Urinary bladder (tissue), 4 donors: Measurements from ENCODE around the gene ODC1. TPM values are rescaled to one million over a fixed set of nuclear protein-coding genes. Genes with fewer than 3 reads are reported as not detected.

ENCODE experiments used
- DNase-seq: peaks from one replicate; pipeline ENCODE4 v3.0.0-alpha.2; 2015; ENCODE audit errors: extremely low spot score
- H3K27ac ChIP-seq: one replicate; pipeline ENCODE4 v1.5.1; 2013; ENCODE audit warnings: low read depth, mild to moderate bottlenecking, moderate library complexity
- H3K36me3 ChIP-seq: one replicate; pipeline ENCODE4 v1.6.1; 2013; ENCODE audit warnings: mild to moderate bottlenecking, moderate library complexity; ENCODE audit not compliant: insufficient read depth
- H3K4me1 ChIP-seq: one replicate; pipeline ENCODE4 v1.6.1; 2013; ENCODE audit warnings: mild to moderate bottlenecking, moderate library complexity; ENCODE audit not compliant: insufficient read depth
- H3K4me3 ChIP-seq: one replicate; pipeline ENCODE4 v1.5.1; 2013; ENCODE audit warnings: low read depth, low read length
- WGBS: extraction: QIAGEN DNeasy Blood & Tissue Kit; methylation state at CpG from one replicate; pipeline ENCODE4 v1.1.7; 2013; 5-methylcytosine and 5-hydroxymethylcytosine counted together
- polyA plus RNA-seq: library from polyadenylated mRNA; stranded (reverse); fragments of 200-250 nt; gene quantifications from one replicate; pipeline ENCODE4 v1.2.3, GENCODE V29; 2013
- total RNA-seq: library from RNA; depleted of rRNA; stranded (reverse); fragments of >200 nt; gene quantifications from one replicate; pipeline ENCODE4 v1.2.3, GENCODE V29; 2014
- donor health status: healthy with polysubstance abuse.
- donor health status: healthy.

Gene ODC1
- total and polyA plus RNA-seq, 2 donors: 62.6 to 68.3 TPM

DNA sequence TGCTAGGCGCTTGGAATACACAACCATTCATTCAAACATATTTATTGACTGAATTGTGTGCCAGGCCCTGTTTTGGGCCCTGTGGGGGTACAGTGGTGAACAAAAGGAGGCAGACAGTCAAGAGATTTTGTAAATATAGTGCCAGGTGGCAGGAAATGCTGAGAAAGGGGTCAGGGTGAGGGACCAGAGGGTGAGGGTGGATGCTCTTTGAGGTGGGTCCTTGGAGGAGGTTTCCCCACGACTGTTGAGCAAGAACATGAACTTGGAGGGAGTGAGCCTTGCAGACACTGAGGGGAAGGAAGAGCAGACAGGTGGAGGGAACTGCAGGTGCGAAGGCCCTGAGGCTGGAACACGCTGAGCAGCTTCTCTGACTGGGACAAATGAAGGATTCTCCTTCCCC lies 40.7 kb downstream of the ODC1 start:
- peaks cover 2% of the 10 kb centered on the region for H3K36me3 ChIP-seq
- H3K4me1 ChIP-seq: no peaks in the 10 kb centered on the region
- H3K27ac ChIP-seq: no peak overlapping the region
- no peak for DNase-seq
- WGBS: 86% methylated on average over 4 of the region's 4 CpGs
- H3K4me3 ChIP-seq: no peak overlapping the region

DNA sequence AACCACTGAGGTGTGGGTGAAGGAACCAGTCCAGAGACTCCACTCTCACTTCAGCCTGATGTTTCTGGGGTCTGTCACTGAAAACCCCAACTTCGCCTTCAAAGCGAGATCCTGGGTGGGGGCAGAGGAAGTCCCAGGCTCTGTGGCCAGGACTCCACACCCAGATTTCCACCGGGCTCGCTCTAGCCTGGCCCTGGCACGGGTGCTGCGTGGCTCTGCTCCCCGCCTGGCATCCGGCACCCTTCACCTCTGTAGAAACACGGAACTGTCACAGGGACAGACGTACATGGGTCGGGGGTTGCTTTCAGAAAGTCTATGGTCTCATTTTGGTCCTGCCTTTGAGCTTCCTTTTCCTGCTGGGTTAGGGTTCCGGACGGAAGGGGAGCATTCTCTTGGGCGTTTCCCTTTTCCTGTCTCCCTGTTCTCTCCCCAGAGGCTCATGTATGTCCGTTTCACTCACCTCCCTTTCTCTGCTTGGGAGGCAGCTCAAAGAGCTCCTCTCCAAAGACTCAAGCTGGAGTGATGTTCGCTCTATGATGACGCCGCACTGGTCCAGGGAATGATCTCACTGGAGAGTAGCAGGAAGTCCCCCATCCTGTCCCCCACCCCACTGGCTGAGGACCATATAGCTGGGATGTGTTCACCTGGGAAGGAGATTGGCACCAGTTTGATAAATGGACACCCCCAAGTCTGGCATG lies 41.5 kb downstream of the ODC1 start:
- H3K4me3 ChIP-seq: no peak overlapping the region
- H3K27ac ChIP-seq: no peak overlapping the region
- WGBS: 84% methylated on average over 18 of the region's 18 CpGs
- H3K4me1 ChIP-seq: no peaks in the 10 kb centered on the region
- DNase-seq: no peak
- H3K36me3 ChIP-seq: peaks cover 2% of the 10 kb centered on the region

DNA sequence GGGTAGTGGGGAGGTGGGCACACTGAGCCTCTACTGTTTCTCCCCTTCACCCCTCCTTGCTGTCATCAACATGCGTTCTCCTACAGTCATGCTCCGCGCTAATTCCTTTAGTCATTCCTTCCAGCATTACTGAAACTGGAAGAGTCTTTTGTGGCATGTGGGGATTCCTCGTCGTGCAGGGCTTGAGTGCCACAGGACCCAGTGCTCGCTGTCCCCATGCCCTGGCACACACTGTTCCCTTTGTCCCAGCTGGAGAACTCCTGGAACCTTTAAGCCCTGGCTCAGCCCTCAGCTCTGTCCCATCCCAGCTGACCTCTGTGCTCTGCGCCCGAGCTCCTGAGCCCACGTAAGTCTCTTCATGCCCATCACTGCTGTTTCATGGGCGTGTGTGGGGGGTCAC lies 42.1 kb downstream of the ODC1 start:
- H3K4me1 ChIP-seq: no peaks in the 10 kb centered on the region

DNA sequence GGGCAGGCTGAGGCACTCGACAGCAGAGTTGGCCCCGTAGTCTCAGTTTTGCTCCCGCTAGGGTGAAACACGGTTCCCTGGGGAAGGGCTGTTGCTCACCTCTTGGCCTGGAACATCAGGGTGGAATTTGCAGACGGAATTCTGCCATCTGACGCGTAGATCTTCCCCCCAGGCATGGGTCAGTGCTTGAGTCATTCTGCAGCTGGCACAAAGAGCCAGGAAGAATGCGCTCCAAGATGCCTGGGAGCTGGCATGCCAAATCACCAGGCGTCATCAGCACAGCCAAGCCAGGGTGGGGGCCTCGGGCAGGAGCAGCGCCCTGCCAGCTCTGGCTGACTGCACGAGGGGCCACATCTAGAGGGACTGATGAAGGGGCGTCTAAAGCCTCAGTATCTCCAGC lies 42.7 kb downstream of the ODC1 start:
- Histone ChIP-seq H3K36me3 (peaks cover 2% of the 10 kb centered on the region), H3K4me1 (no peaks in the 10 kb centered on the region), H3K4me3 (no peak overlapping the region), H3K27ac (no peak overlapping the region)
- DNase-seq: no peak
- 68% methylated on average over 13 of the region's 13 CpGs for WGBS

More for the DNA sequence above, 42.1 kb downstream of the ODC1 start:
- no peak for DNase-seq
- WGBS: 83% methylated on average over 10 of the region's 10 CpGs
- Histone ChIP-seq H3K36me3 (peaks cover 2% of the 10 kb centered on the region), H3K27ac (no peak overlapping the region), H3K4me3 (no peak overlapping the region)

DNA sequence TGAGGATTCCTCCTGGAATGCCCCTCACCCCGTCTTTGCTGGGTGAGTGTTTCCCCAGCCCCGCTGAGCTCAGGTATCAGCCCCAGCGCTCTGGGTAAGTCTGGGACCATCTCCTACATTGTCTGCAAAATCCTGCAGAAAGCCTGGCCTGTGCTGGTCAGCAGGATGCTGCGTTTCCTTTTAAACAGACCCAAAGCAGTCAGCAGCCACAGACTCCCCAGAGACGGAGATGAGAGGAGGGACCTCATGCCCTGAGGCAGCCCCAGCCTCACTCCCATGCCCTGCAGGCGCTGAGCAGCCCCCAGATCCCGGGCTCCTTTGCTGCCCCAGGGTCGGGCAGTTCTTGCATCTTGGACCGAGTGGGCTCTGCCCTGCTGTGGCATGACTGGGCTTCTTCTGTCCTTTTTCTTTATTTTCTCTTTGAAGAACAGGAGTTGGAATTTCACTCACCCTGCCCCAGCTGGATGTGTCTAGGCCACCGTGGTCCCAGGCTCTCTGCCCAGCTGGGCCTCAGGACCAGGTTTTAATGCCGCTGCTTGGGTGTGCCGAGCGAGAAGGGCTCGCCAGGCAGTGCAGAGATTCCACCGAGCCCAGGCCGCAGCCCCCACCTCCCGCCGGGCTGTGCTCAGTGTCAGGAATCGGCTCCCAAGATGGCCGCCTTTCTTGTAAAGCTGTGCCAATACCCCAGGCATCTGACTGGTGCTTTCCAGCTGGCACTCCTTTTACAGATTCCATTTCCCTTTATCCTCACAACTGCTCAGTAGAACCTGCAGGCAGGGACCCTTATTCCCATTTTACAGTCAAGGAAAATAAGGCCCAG lies 43.6 kb downstream of the ODC1 start:
- H3K4me3 ChIP-seq: no peak overlapping the region
- WGBS: 79% methylated on average over 20 of the region's 20 CpGs

DNA sequence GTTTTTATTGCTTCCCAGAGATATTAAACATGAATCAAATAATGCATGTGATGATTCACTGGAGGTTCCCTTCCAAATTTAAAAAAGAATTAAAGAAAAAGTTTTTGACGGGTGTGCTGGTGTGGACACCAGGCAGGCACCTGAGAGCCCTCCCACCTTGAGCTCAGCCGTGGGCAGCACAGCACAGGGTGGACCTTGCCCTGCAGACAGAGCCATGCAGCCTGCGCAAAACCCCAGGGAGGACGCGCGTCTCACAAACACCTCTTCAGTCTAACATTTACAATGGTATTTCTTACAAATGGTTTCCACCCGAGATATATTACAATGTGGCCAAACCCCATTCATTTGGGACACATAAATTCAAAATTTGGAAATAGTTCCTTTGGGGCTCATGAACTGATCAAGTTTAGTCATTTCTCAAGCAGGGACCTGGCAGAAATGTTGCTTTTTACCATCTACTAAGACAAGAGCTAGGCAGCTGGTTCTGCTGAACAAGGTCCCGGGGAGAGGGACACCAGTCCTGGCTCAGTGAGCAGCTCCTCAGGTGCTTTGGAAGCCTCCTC lies 45.4 kb downstream of the ODC1 start:
- no peak overlapping the region for H3K4me3 ChIP-seq
- no peak overlapping the region for H3K27ac ChIP-seq
- 86% methylated on average over 8 of the region's 8 CpGs for WGBS
- DNase-seq: no peak
- H3K36me3 ChIP-seq: peaks cover 2% of the 10 kb centered on the region
- H3K4me1 ChIP-seq: no peaks in the 10 kb centered on the region

More for the DNA sequence above, 43.6 kb downstream of the ODC1 start:
- no peak overlapping the region for H3K27ac ChIP-seq
- H3K36me3 ChIP-seq: peaks cover 2% of the 10 kb centered on the region
- H3K4me1 ChIP-seq: no peaks in the 10 kb centered on the region
- DNase-seq: no peak

DNA sequence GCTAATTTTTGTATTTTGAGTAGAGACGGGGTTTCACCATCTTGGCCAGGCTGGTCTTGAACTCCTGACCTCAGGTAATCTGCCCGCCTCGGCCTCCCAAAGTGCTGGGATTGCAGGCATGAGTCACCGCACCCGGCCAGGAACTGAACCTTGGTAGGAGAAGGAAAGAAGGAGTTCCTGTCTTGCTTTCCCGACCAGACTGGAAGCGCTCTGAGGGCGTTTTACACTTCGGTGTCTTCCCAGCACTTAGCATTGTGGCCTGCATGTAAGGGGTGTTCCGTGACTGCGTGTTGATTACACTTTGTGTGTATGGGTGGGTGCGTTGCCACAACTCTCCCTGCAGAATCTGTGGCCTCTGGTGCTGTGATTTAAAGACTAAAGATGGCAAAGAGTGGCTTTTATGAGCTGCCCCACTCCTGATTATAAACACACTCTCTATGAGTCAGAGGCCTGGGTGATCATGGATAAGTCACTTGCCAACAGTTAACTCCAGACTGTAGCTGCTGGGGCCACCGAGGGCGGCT lies 46.0 kb downstream of the ODC1 start:
- no peaks in the 10 kb centered on the region for H3K4me1 ChIP-seq
- DNase-seq: no peak
- H3K27ac ChIP-seq: no peak overlapping the region
- H3K4me3 ChIP-seq: no peak overlapping the region
- peaks cover 2% of the 10 kb centered on the region for H3K36me3 ChIP-seq
- 88% methylated on average over 14 of the region's 14 CpGs for WGBS

DNA sequence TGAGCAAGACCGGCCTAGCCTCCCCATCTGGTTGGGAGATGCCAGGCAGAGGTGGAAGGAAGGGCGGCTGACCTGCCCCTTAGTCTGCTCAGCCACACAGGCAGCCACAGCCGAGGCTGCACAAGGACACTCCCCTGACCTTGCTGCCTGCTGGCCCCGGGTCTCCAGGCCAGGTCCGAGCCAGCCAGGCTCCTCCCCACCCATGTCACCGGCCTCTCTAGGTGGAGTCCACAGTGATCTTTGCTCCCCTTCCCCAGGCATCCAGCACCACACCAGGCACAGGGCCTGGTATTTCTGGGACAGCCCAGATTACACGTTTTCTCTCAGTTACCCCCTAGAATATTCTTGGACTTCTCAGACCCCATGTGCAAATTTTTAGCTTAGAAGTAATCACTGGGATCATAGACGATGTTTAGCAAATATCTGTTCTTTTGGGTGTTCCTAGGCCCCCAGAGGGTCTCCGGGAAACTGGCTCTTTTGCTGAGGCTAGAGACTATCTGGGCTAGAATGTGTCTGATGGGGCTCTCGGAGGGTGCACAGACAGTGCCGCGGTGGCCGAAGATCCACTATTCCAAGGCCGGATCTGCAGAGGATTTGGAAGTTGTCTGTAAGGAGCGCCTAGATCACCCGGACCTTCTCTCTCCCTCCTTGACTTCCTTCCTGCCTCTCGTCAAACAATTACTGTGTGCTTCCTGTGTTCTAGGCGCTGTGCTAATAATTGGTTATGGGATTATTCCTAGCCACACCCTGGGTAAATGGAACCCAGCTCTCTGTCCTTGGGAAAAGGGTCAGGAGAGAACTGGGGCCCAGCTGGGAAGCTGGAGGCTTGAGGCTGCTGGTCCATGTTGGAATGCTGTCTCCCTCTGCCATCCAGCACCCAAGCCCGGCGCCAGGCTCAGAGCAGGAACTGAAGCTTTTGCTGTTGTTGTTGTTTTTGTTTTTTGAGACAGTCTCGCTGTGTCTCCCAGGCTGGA lies 46.9 kb downstream of the ODC1 start:
- Histone ChIP-seq H3K36me3 (peaks cover 2% of the 10 kb centered on the region), H3K4me1 (no peaks in the 10 kb centered on the region), H3K27ac (no peak overlapping the region), H3K4me3 (no peak overlapping the region)
- 86% methylated on average over 21 of the region's 21 CpGs for WGBS
- no peak for DNase-seq

DNA sequence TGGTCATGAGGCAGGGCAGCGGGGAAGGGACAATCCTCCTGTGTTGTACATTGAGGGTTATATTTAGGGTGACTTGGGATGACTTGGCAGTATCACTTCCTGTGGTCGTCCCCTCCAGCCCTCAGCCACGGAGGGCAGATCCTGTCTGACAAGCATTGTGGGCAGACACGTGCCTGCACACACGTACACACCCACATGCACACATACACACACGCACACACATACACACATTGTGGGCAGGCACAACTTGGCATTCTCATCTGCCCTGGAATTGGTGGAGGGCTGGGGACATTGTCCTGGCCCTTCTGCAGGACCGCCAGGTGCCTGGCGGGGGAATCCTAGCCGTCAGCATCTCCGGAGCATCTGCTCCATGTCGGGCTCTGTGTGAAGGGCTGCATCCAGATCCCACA lies 47.6 kb downstream of the ODC1 start:
- Histone ChIP-seq H3K36me3 (peaks cover 2% of the 10 kb centered on the region), H3K4me3 (no peak overlapping the region), H3K27ac (no peak overlapping the region), H3K4me1 (no peaks in the 10 kb centered on the region)
- DNase-seq: no peak
- WGBS: 84% methylated on average over 11 of the region's 11 CpGs

DNA sequence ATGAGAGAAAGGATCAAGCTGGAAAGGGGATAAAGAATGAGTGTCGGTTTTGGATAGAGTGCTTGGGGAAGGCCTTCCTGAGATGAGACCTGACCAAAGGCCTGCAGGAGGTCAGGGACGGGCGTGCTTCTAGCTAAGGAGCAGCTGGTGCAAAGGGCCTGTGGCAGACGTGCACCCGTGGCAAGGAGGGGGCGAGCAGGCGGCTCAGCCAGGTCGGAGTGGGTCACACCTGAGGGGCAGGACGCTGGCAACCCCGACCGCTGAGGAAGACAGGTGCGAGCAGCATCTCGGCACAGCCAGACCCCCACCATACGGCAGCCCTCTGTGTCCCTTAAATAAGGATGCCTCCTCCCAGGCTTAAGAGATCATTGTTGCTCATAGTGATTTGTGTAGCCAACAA lies 48.1 kb downstream of the ODC1 start:
- WGBS: 89% methylated on average over 14 of the region's 14 CpGs
- Histone ChIP-seq H3K36me3 (peaks cover 2% of the 10 kb centered on the region), H3K4me1 (no peaks in the 10 kb centered on the region), H3K27ac (no peak overlapping the region), H3K4me3 (no peak overlapping the region)
- no peak for DNase-seq

DNA sequence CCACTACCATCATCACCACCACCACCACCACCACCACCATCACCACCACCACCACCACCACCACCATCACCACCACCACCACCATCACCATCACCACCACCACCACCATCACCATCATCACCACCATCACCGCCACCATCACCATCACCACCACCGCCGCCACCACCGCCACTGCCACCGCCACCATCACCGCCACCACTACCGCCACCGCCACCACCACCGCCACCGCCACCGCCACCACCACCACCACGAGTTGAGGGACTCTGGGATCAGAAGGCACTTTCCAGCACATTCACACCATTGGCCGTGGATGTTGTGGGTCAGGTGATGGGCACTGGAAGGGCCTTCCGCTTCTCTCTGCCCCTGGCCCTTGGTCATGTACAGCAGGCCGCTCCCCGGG lies 48.8 kb downstream of the ODC1 start:
- no peak overlapping the region for H3K4me3 ChIP-seq
- WGBS: 87% methylated on average over 10 of the region's 16 CpGs
- no peak for DNase-seq
- H3K27ac ChIP-seq: no peak overlapping the region
- H3K36me3 ChIP-seq: peaks cover 2% of the 10 kb centered on the region
- H3K4me1 ChIP-seq: no peaks in the 10 kb centered on the region

DNA sequence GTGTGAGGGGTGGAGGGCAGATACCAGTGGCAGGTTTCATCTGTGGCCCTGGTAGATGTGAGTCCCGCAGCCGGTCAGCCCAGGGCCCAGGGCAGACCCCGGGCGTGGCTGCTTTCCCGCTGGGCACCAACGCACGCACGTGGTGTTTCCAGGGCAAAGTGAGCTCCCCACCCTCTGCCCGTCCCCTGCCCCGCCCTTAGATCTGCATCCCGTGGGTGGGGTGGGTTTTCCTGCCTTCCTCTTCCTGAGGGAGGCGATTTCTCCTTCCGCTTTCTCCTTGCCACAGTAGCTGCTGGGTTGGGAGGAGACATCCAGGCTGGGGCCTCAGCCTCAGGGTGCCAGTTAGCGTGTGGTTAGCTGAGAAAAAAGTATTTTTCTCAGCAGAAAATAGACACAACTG lies 49.6 kb downstream of the ODC1 start:
- H3K27ac ChIP-seq: no peak overlapping the region
- H3K4me3 ChIP-seq: no peak overlapping the region
- 76% methylated on average over 14 of the region's 14 CpGs for WGBS
- no peaks in the 10 kb centered on the region for H3K4me1 ChIP-seq
- no peak for DNase-seq
- no peaks in the 10 kb centered on the region for H3K36me3 ChIP-seq

DNA sequence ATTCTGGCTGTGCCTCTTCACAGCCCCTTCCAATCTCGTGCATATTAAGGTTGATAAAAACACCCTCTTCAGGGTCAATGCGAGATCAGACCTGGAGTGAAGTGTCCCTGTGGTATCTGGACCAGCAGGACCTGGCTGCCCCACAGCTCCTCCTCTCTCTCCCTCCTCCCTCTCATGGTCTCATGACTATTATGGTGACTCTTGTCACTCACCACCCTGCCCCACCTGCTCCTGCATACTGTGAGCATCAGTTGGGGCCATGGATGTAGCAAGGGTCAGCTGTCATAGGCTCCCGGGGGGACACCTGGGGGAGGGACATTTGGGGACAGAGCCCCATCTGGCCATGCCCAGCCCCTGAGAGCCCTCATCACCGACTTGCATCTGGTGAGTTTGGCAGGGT lies 50.2 kb downstream of the ODC1 start:
- WGBS: 61% methylated on average over 4 of the region's 4 CpGs
- H3K27ac ChIP-seq: no peak overlapping the region
- H3K4me3 ChIP-seq: no peak overlapping the region
- DNase-seq: no peak
- H3K4me1 ChIP-seq: no peaks in the 10 kb centered on the region
- H3K36me3 ChIP-seq: no peaks in the 10 kb centered on the region
